ENCODE results near the gene PRRC2B.

The PRRC2B gene

GRCh38 chr9:131502781-131503625 is 109.1 kb downstream of the PRRC2B start, which contains the start of gene POMT1:
POMT1 (plus strand) TSS chr9:131502918; CDS start chr9:131504219, 1,301 bp downstream.
- TF ChIP-seq EZH2phosphoT487 (IDR thresholded peaks at IDR 0.05; ENCODE audit: low read depth) (no peak), CTCF (IDR thresholded peaks at IDR 0.05; ENCODE audit: low read depth, low read length) (no peak)
- peak within 1 kb of the TSS; percentile 83 for H3K4me2 ChIP-seq (ENCODE audit: low read length)

DNA sequence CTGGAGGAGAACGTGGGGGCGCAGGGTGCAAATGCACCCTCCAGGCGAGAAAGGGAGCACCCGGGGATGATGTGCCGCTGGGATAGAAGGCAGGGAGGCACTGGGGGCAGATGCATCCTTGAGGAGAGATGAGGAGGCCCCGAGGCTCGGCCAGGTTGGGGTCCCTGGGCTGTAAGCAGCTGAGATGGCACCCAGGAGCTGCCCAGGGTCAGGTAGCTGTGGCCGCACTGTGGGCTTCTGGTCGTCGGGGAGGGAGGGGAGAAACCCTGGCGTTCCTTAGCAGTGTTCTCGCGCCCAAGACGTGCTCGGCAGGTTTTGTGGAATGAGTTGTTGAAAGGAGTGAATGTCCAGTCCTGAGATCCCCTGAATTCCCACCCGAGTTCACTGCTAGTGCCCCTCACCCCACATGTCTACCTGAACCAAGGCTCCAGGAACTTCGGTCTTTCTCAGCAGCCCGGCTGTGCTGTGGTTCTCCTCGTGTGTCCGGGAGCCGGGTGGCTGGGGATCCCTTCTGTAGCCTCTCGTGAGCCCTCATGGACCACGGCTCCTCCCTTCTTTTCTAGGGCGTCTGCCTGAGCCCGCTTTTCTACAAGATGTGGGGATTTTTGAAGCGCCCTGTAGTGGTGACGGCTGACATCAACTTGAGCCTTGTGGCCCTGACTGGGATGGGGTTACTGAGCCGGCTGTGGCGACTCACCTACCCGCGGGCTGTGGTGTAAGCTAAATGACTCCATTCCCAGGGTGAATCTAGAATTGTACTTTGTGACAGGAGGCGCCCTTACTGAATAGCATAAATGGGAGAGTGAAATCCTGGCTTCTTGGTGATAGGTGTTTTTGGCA is 110.0 kb downstream of the PRRC2B start:
- Histone ChIP-seq H3K9me3 (ENCODE audit: insufficient read depth, low read length) (no peaks in the 10 kb centered on the region), H4K20me1 (ENCODE audit: insufficient read depth, low read length) (no peaks in the 10 kb centered on the region), H3K79me2 (ENCODE audit: low read length) (peaks cover 8% of the 10 kb centered on the region; the same call in 1 of the 2 replicates), H3K9ac (ENCODE audit: low read length) (peak overlapping the region; percentile 84), H3K27me3 (ENCODE audit: low read depth, low read length) (no peaks in the 10 kb centered on the region), H3K4me1 (ENCODE audit: low read length) (0 out of 2 replicates have a peak, but pooled peaks cover 6% of the 10 kb centered on the region), H2AFZ (ENCODE audit: low read depth, low read length) (no peak overlapping the region), H3K27ac (ENCODE audit: low read length) (no peak overlapping the region), H3K4me3 (ENCODE audit: low read length) (peak overlapping the region; percentile 97), H3K4me2 (ENCODE audit: low read length) (peak overlapping the region; percentile 83), H3K36me3 (replicated peaks; ENCODE audit: low read depth, low read length) (peaks cover 14% of the 10 kb centered on the region)
- TF ChIP-seq CTCF (IDR thresholded peaks at IDR 0.05; ENCODE audit: low read depth, low read length) = no peak
- TF ChIP-seq EZH2phosphoT487 (IDR thresholded peaks at IDR 0.05; ENCODE audit: low read depth) = no peak

More at GRCh38 chr9:131502781-131503625, 109.1 kb downstream of the PRRC2B start, which contains the start of gene POMT1:
- H3K27ac ChIP-seq (ENCODE audit: low read length) = peak within 1 kb of the TSS; percentile 42
- no peaks in the 10 kb centered on the region for H3K27me3 ChIP-seq (ENCODE audit: low read depth, low read length)
- H3K9me3 ChIP-seq (ENCODE audit: insufficient read depth, low read length) = no peaks in the 10 kb centered on the region
- H4K20me1 ChIP-seq (ENCODE audit: insufficient read depth, low read length) = no peaks in the 10 kb centered on the region
- peaks cover 8% of the 10 kb centered on the region; the same call in 1 of the 2 replicates for H3K79me2 ChIP-seq (ENCODE audit: low read length)
- peak within 1 kb of the TSS; percentile 56; the same call in 1 of the 2 replicates for H2AFZ ChIP-seq (ENCODE audit: low read depth, low read length)
- 0 out of 2 replicates have a peak, but pooled peaks cover 6% of the 10 kb centered on the region for H3K4me1 ChIP-seq (ENCODE audit: low read length)
- H3K9ac ChIP-seq (ENCODE audit: low read length) = peak within 1 kb of the TSS; percentile 84
- H3K36me3 ChIP-seq (replicated peaks; ENCODE audit: low read depth, low read length) = peaks cover 21% of the 10 kb centered on the region
- peak within 1 kb of the TSS; percentile 97 for H3K4me3 ChIP-seq (ENCODE audit: low read length)

GRCh38 chr9:131505012-131505411 is 111.1 kb downstream of the PRRC2B start:
- Histone ChIP-seq H2AFZ (ENCODE audit: low read depth, low read length) (no peak overlapping the region), H3K9ac (ENCODE audit: low read length) (no peak overlapping the region), H3K4me3 (ENCODE audit: low read length) (no peak overlapping the region), H3K9me3 (ENCODE audit: insufficient read depth, low read length) (no peaks in the 10 kb centered on the region), H4K20me1 (ENCODE audit: insufficient read depth, low read length) (no peaks in the 10 kb centered on the region), H3K4me2 (ENCODE audit: low read length) (no peak overlapping the region), H3K79me2 (ENCODE audit: low read length) (peaks cover 8% of the 10 kb centered on the region; the same call in 1 of the 2 replicates), H3K4me1 (ENCODE audit: low read length) (0 out of 2 replicates have a peak, but pooled peaks cover 6% of the 10 kb centered on the region), H3K36me3 (replicated peaks; ENCODE audit: low read depth, low read length) (peaks cover 11% of the 10 kb centered on the region), H3K27me3 (ENCODE audit: low read depth, low read length) (no peaks in the 10 kb centered on the region), H3K27ac (ENCODE audit: low read length) (no peak overlapping the region)
- no peak for TF ChIP-seq EZH2phosphoT487 (IDR thresholded peaks at IDR 0.05; ENCODE audit: low read depth)

- TF ChIP-seq CTCF (IDR thresholded peaks at IDR 0.05; ENCODE audit: low read depth, low read length) (no peak), EZH2phosphoT487 (IDR thresholded peaks at IDR 0.05; ENCODE audit: low read depth) (no peak)
- Histone ChIP-seq H3K36me3 (replicated peaks; ENCODE audit: low read depth, low read length) (peaks cover 25% of the 10 kb centered on the region), H3K27ac (ENCODE audit: low read length) (no peak overlapping the region)
These were observed 117.5 kb downstream of the PRRC2B start for GRCh38 chr9:131511416-131511815.

More at GRCh38 chr9:131511416-131511815, 117.5 kb downstream of the PRRC2B start:
- Histone ChIP-seq H3K4me1 (ENCODE audit: low read length) (no peaks in the 10 kb centered on the region), H3K79me2 (ENCODE audit: low read length) (no peaks in the 10 kb centered on the region), H3K9me3 (ENCODE audit: insufficient read depth, low read length) (no peaks in the 10 kb centered on the region), H3K4me3 (ENCODE audit: low read length) (no peak overlapping the region), H3K4me2 (ENCODE audit: low read length) (no peak overlapping the region), H3K27me3 (ENCODE audit: low read depth, low read length) (no peaks in the 10 kb centered on the region), H2AFZ (ENCODE audit: low read depth, low read length) (no peak overlapping the region), H4K20me1 (ENCODE audit: insufficient read depth, low read length) (no peaks in the 10 kb centered on the region), H3K9ac (ENCODE audit: low read length) (no peak overlapping the region)
